ENCODE results near the gene SERPINB11.

DNA sequence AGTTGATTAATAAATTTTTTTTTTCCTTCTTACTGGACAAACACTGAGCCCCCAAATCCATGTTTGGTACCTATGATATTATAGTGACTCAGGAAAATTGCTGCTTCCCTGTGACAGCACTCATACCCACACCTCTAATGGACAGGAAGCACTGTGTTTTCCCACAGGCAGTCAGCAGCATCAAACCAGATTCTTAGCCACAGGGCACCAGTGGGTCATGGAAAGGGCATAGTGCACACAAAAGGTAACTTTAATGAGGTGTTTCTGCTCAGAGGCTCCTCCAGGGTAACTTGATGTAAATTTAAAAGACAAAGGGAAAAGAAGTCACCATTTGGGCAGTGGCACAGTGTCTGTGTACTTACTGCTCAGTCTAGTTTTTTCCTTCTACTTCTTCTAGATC lies 34.1 kb downstream of the SERPINB11 start:
- TF ChIP-seq, protein P1, sequence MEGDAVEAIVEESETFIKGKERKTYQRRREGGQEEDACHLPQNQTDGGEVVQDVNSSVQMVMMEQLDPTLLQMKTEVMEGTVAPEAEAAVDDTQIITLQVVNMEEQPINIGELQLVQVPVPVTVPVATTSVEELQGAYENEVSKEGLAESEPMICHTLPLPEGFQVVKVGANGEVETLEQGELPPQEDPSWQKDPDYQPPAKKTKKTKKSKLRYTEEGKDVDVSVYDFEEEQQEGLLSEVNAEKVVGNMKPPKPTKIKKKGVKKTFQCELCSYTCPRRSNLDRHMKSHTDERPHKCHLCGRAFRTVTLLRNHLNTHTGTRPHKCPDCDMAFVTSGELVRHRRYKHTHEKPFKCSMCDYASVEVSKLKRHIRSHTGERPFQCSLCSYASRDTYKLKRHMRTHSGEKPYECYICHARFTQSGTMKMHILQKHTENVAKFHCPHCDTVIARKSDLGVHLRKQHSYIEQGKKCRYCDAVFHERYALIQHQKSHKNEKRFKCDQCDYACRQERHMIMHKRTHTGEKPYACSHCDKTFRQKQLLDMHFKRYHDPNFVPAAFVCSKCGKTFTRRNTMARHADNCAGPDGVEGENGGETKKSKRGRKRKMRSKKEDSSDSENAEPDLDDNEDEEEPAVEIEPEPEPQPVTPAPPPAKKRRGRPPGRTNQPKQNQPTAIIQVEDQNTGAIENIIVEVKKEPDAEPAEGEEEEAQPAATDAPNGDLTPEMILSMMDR (IDR thresholded peaks at IDR 0.05), result no peak
- no peak for TF ChIP-seq POLR2A (IDR thresholded peaks at IDR 0.05)

Data from right lobe of liver (tissue), 4 donors.